AG20443 (cell line): Measurements from ENCODE around the gene PHLPP1.

Experiments
- DNase-seq: peaks from one replicate; pipeline ENCODE4 v3.0.0; 2012; ENCODE audit warnings: low spot score, mixed read lengths

Gene PHLPP1

DNA sequence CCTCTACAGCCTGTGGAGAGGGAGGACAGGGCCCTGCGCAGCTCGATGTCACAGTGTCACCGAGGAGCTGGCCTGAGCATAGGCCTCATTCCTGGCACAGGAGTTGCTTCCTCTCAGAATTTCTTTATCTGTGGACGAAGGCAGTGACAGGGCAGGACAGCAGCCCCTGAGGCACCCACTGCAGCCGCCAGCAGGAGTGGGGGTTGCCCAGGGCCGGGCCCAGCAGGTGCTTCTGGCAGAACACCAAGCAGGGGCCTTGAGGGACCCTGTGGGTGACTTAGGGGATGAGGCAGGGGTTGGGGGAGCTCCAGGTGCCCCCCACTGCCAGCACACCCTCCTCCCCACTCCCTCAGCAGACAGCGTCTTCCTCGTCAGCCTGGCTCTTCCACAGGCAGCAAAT, 290.0 kb downstream of the PHLPP1 start:
- DNase-seq: no peak

GRCh38 chr18:63007231-63007630, 291.9 kb downstream of the PHLPP1 start:
- no peak for DNase-seq

GRCh38 chr18:63016270-63016669, 300.9 kb downstream of the PHLPP1 start:
- peak; percentile 80 for DNase-seq

DNA sequence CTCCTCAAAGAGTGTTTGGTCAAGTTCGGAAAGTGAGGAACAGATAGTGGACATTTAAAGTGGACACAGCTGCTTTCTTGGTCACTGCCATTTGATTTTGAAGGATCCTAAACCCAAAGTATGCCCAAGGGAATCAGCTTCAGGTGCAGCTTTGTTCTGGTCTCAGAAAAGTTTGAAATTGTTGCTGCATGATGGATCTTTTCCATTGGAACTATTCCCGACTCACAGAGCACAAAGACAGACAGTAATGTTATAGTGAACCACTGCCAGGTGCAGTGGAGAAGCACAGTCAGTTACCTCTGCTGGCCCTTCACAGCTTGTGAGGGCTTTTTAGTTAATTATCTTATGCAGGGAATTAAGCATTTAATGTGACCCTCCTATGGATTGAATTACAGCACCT, 301.7 kb downstream of the PHLPP1 start:
- no peak for DNase-seq

GRCh38 chr18:63017977-63018376, 302.6 kb downstream of the PHLPP1 start:
- no peak for DNase-seq

DNA sequence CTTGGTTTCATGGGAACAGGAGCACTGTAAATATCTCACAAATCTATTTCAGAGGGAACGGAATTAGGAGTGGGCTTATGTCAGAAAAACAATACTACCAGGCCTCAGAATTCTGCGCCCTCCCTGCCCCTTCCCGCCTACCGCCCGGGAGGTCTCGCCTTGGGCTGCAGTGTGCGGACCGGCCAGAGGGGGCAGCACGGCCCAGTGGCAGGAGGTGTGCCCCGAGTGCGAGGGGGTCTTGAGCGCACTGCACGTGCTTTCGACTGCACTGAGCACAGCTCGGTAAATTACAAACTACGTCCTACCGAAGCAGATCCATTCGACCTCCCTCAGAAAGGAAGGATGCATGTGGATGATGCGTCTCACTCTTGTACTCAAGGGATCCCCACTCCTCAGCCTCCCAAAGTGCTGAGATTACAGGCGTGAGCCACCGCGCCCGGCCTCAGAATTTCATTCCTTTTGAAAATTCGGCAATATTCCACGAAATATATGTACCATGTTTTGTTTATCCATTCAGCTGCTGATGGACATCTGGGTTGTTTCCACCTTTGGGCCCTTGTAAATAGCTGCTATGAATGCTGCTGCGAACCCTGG, 307.2 kb downstream of the PHLPP1 start:
- no peak for DNase-seq

DNA sequence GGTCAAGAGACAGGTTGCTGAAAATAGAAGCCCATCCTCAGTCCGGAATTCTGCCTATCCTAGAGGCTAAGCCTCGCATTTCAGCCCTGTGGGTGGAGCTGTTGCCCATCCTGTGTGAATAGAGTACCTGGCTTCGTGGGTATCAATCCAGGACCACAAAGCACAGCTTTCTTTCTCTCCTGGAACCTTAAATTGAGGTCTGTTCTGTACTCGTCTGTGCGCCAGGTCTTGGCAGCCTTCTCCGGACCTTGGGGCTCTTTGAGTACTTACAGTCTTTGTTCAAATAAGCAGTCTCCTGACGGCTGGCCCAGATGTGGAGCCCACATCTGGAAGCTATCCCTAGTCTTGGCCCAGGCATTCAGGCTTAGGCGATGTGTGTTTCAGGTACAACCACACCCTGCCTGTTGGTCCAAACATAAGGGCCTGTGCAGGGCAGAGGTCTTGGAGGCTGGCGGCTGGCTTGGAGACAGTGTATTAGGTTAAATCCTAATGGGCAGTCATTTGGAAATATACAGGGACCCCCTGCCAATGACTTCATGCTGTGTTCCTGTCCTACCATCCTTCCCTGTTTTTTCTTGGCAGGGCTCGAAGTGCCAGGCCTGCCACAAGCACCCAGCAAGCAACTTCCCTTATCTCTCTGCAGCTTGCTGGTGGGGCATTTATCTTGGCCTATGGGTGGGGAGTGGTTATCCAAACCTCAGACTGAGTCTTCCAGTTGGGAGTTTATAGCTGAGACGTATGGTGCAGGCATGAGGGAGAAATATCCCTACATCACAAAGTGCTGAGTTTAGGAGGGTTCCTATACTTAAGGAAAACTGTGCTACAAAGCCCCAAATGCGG, 310.1 kb downstream of the PHLPP1 start:
- no peak for DNase-seq

DNA sequence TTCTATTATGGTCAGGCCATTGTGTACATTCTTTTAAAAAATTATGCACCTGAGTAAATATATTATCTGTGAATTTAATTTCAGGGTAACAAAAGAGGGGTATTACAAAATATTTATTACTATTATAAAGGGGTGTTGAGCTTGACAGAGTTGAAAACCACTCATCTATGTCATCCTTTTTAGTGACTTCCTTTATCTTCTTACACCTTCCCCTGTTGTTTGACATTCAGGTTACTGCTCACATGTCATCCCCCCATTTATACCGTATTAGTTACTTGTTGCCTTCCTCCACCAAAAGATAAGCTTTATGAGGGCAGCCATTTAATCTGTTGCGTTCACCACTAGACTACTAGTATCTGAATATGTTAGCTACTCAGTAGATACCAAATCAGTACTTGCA, 313.0 kb downstream of the PHLPP1 start:
- no peak for DNase-seq
